ENCODE measurements around the gene SLC1A1. TPM values are rescaled to one million over a fixed set of nuclear protein-coding genes. Genes with fewer than 3 reads are reported as not detected.
"Not testable (repeated sequence)": the region's sequence is repeated elsewhere in the genome, so short reads cannot be mapped to it uniquely, and the experiment has no call there.

The SLC1A1 gene
- total RNA-seq, 1 donor from 2014 or later: 13.0 TPM

DNA sequence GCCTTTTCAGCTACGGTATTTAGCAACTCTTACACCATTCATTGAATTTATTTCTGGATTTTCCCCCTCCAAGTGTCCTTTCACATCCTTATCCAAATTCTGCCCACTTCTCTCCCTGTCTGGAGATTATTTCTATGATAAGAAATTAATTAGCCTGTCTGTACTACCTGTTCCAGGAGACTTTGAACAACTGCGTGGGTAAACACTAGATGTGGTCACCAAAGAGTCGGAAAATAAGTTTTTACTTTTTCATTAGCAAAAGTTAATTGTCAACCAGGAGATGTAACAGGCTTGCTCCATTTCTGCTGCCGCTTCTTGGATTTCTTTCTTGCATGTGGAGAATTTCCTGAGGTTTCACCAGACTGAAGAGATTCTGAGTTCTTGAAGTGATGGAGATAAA is 14.0 kb downstream of the SLC1A1 start:
- no peak for DNase-seq (ENCODE audit: extremely low read depth, low read depth, low spot score)

DNA sequence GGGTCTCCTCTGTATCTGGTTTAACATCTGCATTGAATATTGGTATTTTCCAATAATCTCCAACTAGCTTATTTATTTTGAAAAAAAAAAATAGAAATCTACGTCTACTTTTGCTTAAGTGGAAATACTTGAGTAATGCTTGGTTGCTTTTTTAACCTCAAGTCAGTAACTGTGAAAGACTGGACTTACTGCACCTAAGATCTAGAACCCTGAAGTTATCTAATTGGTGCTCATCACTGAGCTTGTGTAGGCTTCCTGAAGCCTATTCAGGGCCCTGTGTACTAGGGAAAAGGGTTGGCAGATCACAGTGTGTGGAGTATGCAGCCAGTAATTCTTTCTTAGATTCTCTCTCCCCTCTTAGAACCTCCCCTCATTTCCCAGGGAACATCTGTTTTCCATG is 16.2 kb downstream of the SLC1A1 start:
- DNase-seq (ENCODE audit: extremely low read depth, low read depth, low spot score): no peak

DNA sequence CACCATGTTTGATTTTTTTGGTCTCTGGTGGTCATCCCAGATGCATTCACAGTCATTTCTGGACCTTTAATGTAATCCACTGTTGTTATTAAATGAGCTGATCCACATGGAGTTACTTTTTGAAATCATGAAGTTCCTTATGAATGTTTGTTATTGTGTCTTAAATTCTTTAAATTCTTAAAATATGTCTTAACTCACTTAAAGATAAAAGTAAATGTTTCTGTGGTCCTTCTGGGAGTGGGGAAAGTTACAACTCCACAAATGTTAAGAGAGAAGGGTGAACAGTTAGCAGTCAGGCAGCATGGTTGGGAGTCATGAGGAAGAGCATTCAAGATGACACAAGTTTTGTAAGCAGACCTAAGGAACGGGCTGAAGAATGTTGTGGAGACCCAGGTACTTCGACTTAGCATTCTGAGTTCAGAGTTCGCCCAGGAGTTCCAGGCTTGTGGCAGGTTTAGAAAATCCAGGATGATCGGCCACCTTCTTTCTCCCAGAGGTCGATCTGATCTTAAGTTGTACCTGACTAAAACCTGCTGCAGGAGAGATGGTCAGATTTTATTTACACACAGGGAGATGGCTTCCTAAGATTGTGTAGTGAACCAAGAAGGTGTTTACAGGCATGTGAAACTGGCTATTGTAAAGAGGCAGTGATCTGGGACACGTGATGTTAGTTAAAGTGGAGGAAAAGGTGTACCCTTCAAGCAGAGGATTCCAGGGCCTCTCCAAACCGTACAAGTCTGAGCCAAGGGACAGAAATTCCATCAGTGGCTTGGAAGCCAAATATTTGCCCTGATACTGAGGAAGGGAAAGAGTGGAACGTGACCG is 17.2 kb downstream of the SLC1A1 start:
- DNase-seq (ENCODE audit: extremely low read depth, low read depth, low spot score): no peak

DNA sequence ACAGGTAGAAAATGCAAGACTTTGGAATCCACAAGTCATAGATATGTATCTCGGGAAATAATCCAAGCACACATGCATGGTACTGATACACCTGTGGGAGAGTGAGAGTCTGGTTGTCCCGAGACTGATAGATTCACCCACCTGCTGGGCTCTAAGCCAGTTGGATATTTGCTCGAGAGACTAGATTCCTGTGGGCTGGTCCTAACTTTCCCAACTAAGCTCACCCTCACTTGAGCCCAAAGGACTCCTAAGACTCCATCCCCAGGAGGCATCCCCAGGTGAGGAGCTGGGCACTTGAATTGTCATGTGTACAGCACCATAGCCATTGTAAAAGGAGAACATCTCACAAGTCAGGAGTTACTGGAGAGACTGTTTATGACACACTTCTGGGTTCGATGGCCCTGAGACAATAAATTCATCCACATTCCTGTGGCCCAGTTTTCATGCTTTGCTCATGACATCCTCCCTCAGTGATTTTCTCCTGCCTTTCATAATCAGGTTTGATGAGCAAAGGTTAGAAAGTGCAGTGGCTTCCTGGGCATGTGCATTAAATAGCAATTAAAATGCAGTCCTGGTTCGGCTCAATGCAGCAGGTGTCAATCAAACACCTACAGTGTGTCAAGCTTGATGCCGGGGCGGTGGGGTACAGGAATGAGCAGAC is 18.1 kb downstream of the SLC1A1 start:
- no peak for DNase-seq (ENCODE audit: extremely low read depth, low read depth, low spot score)

DNA sequence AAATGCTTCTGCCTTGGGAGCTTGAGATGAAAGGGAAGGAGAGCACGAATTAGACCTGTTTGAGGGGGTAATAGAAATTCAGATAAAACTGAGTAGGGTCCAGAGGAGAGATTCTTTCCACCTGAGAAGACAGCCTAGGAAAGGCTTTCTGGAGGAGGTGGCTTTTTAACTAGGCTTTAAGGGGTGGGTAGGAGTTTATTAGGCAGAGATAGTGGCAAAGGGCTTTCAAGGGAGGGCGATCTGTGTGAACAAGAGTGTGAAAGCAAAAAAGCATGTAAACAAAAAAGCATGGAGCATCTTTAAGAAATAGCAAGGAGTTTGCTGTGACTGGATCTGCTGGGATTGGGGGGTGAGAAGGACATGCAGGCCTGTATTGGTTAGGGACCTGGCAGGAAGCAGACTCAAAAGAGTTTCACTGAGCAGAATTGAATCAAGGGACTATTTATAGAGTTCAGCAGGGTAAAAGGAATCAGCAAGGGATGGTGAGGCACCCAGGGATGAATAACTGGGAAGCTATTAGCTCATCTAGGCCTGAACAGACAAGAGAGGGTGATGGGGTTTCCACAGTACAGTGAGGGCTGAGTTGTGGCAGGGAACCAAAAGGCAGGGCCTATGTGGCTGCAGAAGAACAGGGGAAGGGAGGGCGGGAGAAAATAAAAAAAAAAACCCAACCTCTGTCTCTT is 18.8 kb downstream of the SLC1A1 start:
- DNase-seq (ENCODE audit: extremely low read depth, low read depth, low spot score): no peak

DNA sequence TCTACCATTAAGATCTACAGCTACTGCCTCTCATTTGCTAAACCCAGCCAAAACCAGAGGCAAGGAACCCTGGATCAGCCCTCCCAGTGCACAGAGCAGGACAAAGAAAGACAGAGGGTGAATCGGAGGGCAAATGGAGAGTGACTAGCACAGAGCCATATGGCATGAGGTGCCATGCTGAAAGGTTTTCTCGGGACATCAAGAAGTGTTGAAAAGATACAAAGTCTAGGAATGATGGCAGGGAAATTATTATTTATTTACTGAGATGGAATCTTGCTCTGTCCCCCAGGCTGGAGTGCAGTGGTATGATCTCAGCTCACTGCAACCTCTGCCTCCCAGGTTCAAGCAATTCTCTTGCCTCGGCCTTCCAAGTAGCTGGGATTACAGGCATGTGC is 19.3 kb downstream of the SLC1A1 start:
- DNase-seq (ENCODE audit: extremely low read depth, low read depth, low spot score): no peak

DNA sequence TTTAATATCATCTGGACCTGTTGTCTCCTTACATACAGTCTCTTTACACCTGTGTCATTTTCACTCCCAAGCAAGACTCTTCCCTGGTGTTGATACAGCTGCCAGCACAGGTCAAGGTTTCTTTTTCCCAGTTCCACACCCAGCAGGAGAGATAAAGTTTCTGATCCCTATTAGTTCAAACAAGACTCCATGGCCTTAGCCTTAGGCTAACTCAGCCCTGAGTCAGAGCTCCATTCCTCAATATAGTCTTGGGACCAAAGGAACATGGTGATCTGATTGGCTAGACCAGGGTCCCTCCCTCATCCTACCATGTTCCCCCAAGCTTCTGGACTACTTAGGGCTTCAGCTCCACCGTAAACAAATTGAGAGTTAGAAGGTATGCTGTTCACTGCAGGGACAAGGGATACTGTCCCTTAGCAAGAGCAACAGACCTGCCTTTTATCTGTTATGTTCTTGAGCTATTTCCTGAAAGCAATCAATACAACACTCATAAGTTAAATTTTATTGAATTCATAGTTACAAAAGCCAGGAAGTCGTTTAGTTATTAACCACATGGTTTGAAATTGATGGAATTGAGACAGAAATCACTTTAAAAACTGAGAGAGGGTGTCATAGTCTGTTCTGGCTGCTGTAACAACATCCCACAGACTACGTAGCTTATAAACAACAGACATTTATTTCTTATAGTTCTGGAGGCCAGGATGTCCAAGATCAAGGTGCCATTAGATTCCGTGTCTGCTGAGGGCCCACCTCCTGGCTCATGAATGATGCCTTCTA is 20.5 kb downstream of the SLC1A1 start:
- no peak for DNase-seq (ENCODE audit: extremely low read depth, low read depth, low spot score)

DNA sequence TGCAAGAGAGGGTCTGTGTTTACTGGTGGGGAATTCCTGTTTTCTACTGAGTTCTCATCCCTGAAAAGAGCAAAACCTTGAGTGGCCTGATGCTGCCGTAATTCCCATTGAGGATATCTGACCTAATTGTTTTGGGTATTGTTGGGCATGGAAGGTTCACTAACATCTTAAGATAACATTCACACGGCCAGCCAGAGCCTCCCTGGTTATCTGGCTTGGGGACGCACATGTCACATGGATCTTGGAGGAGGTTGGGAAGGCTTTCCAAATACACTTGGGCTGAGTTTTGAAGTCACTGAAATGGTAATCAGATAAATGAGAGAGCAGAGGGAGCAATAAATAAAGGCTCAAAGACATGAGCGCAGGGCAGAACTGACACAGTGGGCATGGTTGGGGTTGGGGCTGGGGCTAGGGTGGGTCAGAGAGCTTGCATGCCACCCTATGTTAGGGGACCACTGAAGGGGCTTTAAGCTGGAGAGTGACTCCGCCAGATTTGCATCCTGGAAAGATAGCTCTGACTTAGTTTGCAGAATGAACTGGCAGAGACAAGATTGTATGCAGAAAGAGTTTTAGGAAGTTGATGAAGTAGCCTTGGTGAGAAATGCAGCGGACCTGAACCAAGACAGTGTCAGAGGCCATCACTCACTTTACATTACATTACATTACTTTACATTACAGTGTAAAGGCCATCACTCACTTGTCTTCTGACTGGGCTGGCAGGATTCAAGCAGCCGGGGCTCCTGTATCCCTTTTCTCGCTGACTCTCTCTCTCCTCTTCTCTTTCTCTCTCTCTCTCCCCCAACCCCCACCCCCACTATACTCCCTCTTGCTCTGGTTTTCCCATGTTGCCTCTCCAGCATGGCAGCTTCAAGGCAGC is 24.2 kb downstream of the SLC1A1 start:
- no peak for DNase-seq (ENCODE audit: extremely low read depth, low read depth, low spot score)

DNA sequence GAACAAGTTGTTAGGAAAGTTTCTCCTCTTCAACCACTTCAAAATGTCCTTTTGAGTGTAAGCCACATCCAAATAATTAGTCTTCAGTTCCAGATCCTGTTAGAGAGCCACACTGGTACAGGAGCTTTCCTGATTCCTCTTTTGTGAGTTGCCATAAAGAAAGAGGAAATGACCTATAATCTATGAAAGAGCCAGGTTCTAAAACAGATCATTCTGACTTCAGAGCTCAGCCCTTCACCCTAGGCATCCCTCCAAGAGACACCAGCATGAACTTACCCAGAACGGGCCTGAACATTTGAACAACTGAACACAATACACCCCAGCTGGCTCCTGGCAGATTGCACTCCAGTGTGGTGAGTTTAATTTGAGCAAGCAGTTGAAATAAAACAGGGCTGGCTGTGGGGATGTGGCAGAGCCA is 25.7 kb downstream of the SLC1A1 start:
- DNase-seq (ENCODE audit: extremely low read depth, low read depth, low spot score): no peak

DNA sequence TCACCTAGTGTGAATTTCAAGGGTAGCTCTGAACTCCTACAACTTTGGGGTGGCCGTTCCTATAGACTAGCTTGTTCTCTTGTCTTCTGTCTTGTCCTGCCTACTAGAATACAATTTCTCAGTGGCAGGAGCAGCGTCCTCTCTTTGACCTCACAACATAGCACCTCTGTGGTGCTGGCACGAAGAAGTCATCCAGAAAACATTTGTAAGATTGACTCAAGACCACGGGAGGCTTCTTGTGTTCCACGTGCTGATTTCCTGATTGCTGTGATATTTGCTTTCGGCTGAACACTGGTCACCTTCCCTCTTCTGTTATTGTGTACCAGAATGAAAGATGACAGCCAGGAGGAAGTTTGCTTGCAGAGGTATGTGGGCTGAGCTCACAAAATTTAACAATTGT is 27.0 kb downstream of the SLC1A1 start:
- no peak for DNase-seq (ENCODE audit: extremely low read depth, low read depth, low spot score)

DNA sequence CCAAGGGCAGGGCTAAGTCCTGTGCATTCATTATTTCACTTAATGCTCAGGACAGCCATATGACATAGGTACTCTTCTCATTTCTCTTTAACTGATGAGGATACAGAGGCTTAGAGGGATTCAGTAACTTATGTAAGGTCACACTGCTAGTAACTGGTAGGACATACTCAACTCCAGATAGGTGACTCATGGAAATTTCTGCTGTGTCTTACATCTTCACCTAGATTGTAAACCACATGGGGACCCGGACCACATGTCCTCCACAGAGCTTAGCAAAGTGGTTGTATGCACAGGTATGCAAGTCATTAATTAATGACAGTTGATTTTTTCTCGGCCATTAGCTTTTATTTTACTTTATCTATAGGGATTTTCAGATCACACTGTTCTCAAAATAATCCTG is 29.3 kb downstream of the SLC1A1 start:
- DNase-seq (ENCODE audit: extremely low read depth, low read depth, low spot score): no peak

DNA sequence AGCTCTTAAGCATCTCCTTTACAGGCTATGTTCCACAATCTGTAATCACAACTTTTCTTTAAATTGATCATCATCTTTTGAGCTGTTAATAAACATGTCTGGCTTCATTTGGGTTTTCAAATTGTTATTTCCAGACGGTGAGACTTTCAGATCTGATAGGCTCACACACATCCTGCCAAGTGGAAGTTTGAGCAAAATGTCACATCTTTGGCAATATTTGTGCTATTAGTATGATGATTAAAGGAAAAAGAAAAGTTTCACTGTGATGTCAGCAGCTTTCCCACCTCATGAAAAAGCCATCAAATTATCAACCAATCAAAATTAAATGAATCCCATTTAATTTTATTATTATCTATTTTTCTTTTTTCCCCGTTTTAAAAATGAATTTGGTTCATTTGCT is 29.8 kb downstream of the SLC1A1 start:
- DNase-seq (ENCODE audit: extremely low read depth, low read depth, low spot score): no peak

DNA sequence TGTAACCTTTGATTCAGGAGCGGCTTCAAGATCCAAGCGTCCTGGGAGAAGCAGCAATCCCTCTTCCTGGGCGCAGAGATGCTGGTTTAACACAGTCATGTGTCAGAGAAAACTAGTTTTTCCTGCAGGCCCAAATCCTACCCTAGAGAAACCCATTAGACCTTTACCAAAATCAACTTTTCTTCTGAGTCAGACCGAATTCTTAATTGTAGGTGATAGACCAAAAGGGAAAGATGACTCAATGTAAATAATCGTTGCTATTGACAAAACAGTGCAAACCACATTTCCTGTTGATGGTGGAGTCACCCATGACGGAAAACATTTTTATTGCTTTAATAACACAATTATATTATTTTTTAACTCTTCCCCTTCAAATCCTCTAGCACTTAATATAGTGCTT is 40.1 kb downstream of the SLC1A1 start:
- DNase-seq (ENCODE audit: extremely low read depth, low read depth, low spot score): no peak

DNA sequence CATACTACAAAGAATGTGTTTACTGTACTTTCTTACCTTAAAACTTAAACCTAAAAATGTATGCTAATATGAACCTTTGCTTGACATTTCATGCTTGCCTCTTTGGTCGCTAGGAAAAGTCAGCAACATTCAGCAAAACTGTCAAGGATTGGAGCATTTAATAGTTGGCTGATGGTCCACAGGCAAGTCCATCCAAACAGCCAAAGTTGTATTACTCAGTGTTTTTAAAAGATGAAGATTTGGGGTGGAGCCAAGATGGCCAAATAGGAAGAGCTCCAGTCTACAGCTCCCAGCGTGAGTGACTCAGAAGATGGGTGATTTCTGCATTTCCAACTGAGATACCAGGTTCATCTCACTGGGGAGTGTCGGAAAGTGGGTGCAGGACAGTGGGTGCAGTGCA is 40.6 kb downstream of the SLC1A1 start:
- not testable (repeated sequence) for DNase-seq (ENCODE audit: extremely low read depth, low read depth, low spot score)

DNA sequence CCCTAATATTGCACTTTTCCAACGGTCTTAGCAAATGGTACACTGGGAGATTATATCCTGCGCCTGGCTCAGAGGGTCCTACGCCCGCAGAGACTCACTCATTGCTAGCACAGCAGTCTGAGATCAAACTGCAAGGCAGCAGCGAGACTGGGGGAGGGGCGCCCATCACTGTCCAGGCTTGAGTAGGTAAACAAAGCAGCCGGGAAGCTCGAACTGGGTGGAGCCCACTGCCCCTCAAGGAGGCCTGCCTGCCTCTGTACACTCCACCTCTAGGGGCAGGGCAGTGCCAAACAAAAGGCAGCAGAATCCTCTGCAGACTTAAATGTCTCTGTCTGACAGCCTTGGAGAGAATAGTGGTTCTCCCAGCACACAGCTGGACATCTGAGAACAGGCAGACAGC is 41.1 kb downstream of the SLC1A1 start:
- not testable (repeated sequence) for DNase-seq (ENCODE audit: extremely low read depth, low read depth, low spot score)

DNA sequence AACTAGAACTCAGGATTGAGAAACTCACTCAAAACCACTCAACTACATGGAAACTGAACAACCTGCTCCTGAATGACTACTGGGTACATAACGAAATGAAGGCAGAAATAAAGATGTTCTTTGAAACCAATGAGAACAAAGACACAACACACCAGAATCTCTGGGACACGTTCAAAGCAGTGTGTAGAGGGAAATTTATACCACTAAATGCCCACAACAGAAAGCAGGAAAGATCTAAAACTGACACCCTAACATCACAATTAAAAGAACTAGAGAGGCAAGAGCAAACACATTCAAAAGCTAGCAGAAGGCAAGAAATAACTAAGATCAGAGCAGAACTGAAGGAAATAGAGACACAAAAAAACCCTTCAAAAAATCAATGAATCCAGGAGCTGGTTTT is 43.6 kb downstream of the SLC1A1 start:
- not testable (repeated sequence) for DNase-seq (ENCODE audit: extremely low read depth, low read depth, low spot score)

DNA sequence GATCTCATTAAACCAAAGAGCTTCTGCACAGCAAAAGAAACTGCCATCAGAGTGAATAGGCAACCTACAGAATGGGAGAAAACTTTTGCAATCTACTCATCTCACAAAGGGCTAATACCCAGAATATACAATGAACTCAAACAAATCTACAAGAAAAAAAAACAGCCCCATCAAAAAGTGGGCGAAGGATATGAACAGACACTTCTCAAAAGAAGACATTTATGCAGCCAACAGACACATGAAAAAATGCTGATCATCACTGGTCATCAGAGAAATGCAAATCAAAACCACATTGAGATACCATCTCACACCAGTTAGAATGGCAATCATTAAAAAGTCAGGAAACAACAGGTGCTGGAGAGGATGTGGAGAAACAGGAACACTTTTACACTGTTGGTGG is 45.9 kb downstream of the SLC1A1 start:
- DNase-seq (ENCODE audit: extremely low read depth, low read depth, low spot score): not testable (repeated sequence)

DNA sequence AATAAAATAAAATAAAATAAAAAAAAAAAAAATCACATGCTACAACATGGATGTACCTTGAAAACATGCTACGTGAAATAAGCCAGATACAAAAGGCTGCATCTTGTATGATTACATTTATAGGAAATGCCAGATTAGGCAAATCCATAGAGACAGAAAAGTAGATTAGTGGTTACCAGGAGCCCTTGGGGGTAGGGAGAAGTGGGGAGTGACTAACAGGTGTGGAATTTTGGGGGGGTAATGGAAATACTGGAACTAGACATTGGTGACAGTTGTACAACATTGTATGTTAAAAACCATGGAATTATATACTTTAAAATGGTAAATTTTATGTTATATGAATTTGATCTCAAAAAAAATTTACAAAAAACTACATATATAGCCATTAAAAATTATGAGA is 47.3 kb downstream of the SLC1A1 start:
- DNase-seq (ENCODE audit: extremely low read depth, low read depth, low spot score): no peak

DNA sequence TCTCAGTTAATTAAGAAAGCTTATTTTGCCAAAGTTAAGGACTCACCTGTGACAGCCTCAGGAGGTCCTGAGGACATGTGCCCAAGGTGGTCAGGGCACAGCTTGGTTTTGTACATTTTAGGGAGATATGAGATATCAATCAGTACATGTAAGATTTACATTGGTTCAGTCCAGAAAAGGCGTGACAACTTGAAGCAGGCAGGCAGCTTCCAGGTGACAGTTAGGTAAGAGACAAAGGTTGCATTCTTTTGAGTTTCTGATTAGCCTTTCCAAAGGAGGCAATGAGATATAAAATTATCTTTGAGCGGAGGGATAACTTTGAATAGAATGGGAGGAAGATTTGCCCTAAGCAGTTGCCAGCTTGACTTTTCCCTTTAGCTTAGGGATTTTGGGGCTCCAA is 47.8 kb downstream of the SLC1A1 start:
- no peak for DNase-seq (ENCODE audit: extremely low read depth, low read depth, low spot score)

DNA sequence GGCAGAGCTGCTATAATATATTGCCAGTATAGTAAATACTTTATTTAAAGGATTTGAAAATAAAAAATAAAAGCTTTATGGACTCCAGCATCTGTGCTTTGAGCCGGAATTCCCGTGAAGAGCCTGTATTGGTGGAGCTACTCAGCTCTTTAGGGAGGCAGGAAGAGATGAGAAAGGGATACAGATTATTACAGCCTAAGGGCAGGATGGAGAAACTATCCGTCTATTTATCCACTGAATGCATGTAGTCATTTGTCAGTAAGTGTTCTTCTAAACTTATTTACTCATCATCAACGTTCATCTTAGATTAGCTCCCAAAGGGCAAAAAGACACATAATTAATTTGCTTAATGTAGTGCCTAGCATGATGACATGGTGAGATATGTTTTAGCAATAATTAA is 48.4 kb downstream of the SLC1A1 start:
- no peak for DNase-seq (ENCODE audit: extremely low read depth, low read depth, low spot score)
